ENCODE results near the gene VBP1.

- TF ChIP-seq CTCF (conservative IDR thresholded peaks at IDR 0.05 in 1 of 2, IDR thresholded peaks at IDR 0.05 in 1 of 2; ENCODE audit: extremely low read depth in 1 of 2, insufficient read depth in 1 of 2, low read depth in 1 of 2, low read length in 2 of 2): no peak
- TF ChIP-seq EZH2 (IDR thresholded peaks at IDR 0.05; ENCODE audit: borderline replicate concordance, low read length): no peak
Observed at GRCh38 chrX:155262970-155263754, 46.9 kb downstream of the VBP1 start.
